ENCODE results near the gene SEPTIN1. TPM values are rescaled to one million over a fixed set of nuclear protein-coding genes. Genes with fewer than 3 reads are reported as not detected.
A peak's percentile ranks its signal among the peaks of the same experiment; 100 is the strongest.

SEPTIN1 gene
- total RNA-seq, 2 donors from 2014 or later: 0.26 to 0.33 TPM

- intact Hi-C loops (cut with DNase I): no loop called here
- H3K4me3 ChIP-seq: peak overlapping the region; percentile 20 to 29
- TF ChIP-seq CTCF (IDR thresholded peaks at IDR 0.05): no peak
- TF ChIP-seq POLR2A (IDR thresholded peaks at IDR 0.05): no peak
- H3K36me3 ChIP-seq (replicated peaks in 1 of 2; ENCODE audit: insufficient read depth in 1 of 2, low read depth in 2 of 2): no peaks in the 10 kb centered on the region
- peak in 1 of 4 donors; percentile 35 for DNase-seq
- peaks cover 60% of the 10 kb centered on the region for H3K4me1 ChIP-seq
- 1% methylated on average over 15 to 40 of the region's 45 CpGs for WGBS, 2 donors
- H3K27ac ChIP-seq: peak overlapping the region; percentile 67 to 79 (median 75)
- ATAC-seq: no peak
- H3K9me3 ChIP-seq: no peaks in the 10 kb centered on the region
- no peaks in the 10 kb centered on the region for H3K27me3 ChIP-seq
Observed at GRCh38 chr16:30369091-30369937, 13.0 kb downstream of the SEPTIN1 start.

GRCh38 chr16:30368792-30369090 is 13.6 kb downstream of the SEPTIN1 start:
- DNase-seq (no peak), ATAC-seq (no peak)
- Histone ChIP-seq H3K4me3 (peak overlapping the region; percentile 20 to 29), H3K9me3 (no peaks in the 10 kb centered on the region), H3K27ac (peak overlapping the region; percentile 15 to 76 (median 70)), H3K4me1 (peaks cover 55% of the 10 kb centered on the region), H3K27me3 (no peaks in the 10 kb centered on the region), H3K36me3 (replicated peaks in 1 of 2; ENCODE audit: insufficient read depth in 1 of 2, low read depth in 2 of 2) (no peaks in the 10 kb centered on the region)
- TF ChIP-seq POLR2A (IDR thresholded peaks at IDR 0.05) (no peak), CTCF (IDR thresholded peaks at IDR 0.05) (no peak)
- intact Hi-C loops (cut with DNase I): no loop called here
- 8 to 12% methylated on average over 3 to 4 of the region's 4 CpGs for WGBS, 2 donors

- TF ChIP-seq POLR2A (IDR thresholded peaks at IDR 0.05): peak in 2 of 3 donors; percentile 13 to 15
- no peak for TF ChIP-seq CTCF (IDR thresholded peaks at IDR 0.05)
- intact Hi-C loops (cut with DNase I): no loop called here
- no peaks in the 10 kb centered on the region for H3K27me3 ChIP-seq
- H3K36me3 ChIP-seq (replicated peaks in 1 of 2; ENCODE audit: insufficient read depth in 1 of 2, low read depth in 2 of 2): no peaks in the 10 kb centered on the region
- no peaks in the 10 kb centered on the region for H3K9me3 ChIP-seq
- H3K4me3 ChIP-seq: no peak overlapping the region
- 1 to 4% methylated on average over 8 of the region's 8 CpGs for WGBS, 2 donors
- H3K27ac ChIP-seq: peak overlapping the region in 3 of 4 donors; percentile 67 to 76 (median 74)
- ATAC-seq (no peak), DNase-seq (peak in 1 of 4 donors; percentile 40)
- peaks cover 50% of the 10 kb centered on the region for H3K4me1 ChIP-seq
Observed at GRCh38 chr16:30368122-30368791, 14.1 kb downstream of the SEPTIN1 start.

- no peak for DNase-seq
- ATAC-seq: no peak
- H3K4me3 ChIP-seq: no peak overlapping the region
- TF ChIP-seq POLR2A (IDR thresholded peaks at IDR 0.05) (no peak), CTCF (IDR thresholded peaks at IDR 0.05) (no peak)
- H3K36me3 ChIP-seq (replicated peaks in 1 of 2; ENCODE audit: insufficient read depth in 1 of 2, low read depth in 2 of 2): no peaks in the 10 kb centered on the region
- H3K27ac ChIP-seq: peak overlapping the region in 3 of 4 donors; percentile 67 to 76 (median 74)
- H3K9me3 ChIP-seq: no peaks in the 10 kb centered on the region
- intact Hi-C loops (cut with DNase I): no loop called here
- WGBS, 2 donors: 44 to 53% methylated on average over 10 of the region's 10 CpGs
- H3K27me3 ChIP-seq: no peaks in the 10 kb centered on the region
- peaks cover 43% of the 10 kb centered on the region for H3K4me1 ChIP-seq
Observed at GRCh38 chr16:30367349-30368009, 14.9 kb downstream of the SEPTIN1 start.
